OCI-M2 (cell line): ENCODE measurements around the gene NXT2.
"Not testable (repeated sequence)": the region's sequence is repeated elsewhere in the genome, so short reads cannot be mapped to it uniquely, and the experiment has no call there.

ENCODE experiments used
- DNase-seq: peaks from one replicate; lab custom pipeline; 2025; ENCODE audit not compliant: unreplicated experiment; lab: John Stamatoyannopoulos, UW

The NXT2 gene

GRCh38 chrX:109536439-109537323 lies at the start of gene NXT2:
TSS of gene NXT2 (plus strand) at chrX:109536844. CDS start at chrX:109537007, 163 bp downstream.
- peak; percentile 16 for DNase-seq

- DNase-seq, result no peak
These were observed 49.0 kb upstream of the NXT2 start for GRCh38 chrX:109487640-109488039.

GRCh38 chrX:109489174-109489573 lies 47.5 kb upstream of the NXT2 start:
- DNase-seq, result no peak

- DNase-seq, result no peak
These were observed 38.2 kb upstream of the NXT2 start for GRCh38 chrX:109498434-109498833.

- DNase-seq, result no peak
These were observed 35.5 kb upstream of the NXT2 start for GRCh38 chrX:109501176-109501575.

GRCh38 chrX:109508915-109509314 lies 27.7 kb upstream of the NXT2 start:
- DNase-seq, result no peak

GRCh38 chrX:109511113-109511512 lies 25.5 kb upstream of the NXT2 start:
- DNase-seq, result no peak

GRCh38 chrX:109519001-109519400 lies 17.6 kb upstream of the NXT2 start:
- DNase-seq, result no peak

GRCh38 chrX:109533005-109533404 lies 3.6 kb upstream of the NXT2 start:
- no peak for DNase-seq

- DNase-seq, result no peak
These were observed 3.0 kb upstream of the NXT2 start for GRCh38 chrX:109533631-109534030.

- no peak for DNase-seq
These were observed 1.7 kb upstream of the NXT2 start for GRCh38 chrX:109534933-109535332.

- DNase-seq, result no peak
These were observed 1.1 kb upstream of the NXT2 start for GRCh38 chrX:109535578-109535977.

- no peak for DNase-seq
These were observed 651 bp downstream of the NXT2 start for GRCh38 chrX:109537324-109537665.

GRCh38 chrX:109539007-109539406 lies 2.4 kb downstream of the NXT2 start:
- not testable (repeated sequence) for DNase-seq

GRCh38 chrX:109553862-109554261 lies 17.2 kb downstream of the NXT2 start:
- peak; percentile 1 for DNase-seq

GRCh38 chrX:109576083-109576482 lies 39.4 kb downstream of the NXT2 start:
- DNase-seq, result not testable (repeated sequence)

GRCh38 chrX:109577055-109577454 lies 40.4 kb downstream of the NXT2 start:
- DNase-seq, result no peak

- DNase-seq, result no peak
These were observed 42.3 kb downstream of the NXT2 start for GRCh38 chrX:109578916-109579315.

GRCh38 chrX:109585488-109585887 lies 48.8 kb downstream of the NXT2 start:
- DNase-seq, result no peak

GRCh38 chrX:109590176-109590575 lies 53.5 kb downstream of the NXT2 start:
- no peak for DNase-seq
